ENCODE results near the gene CDKN3. TPM values are rescaled to one million over a fixed set of nuclear protein-coding genes. Genes with fewer than 3 reads are reported as not detected.
"Not testable (repeated sequence)": the region's sequence is repeated elsewhere in the genome, so short reads cannot be mapped to it uniquely, and the experiment has no call there.

Gene CDKN3
- total RNA-seq, 1 donor from 2014 or later = 39.2 TPM

GRCh38 chr14:54360667-54361066 is 36.1 kb upstream of the CDKN3 start:
- peaks cover 18% of the 10 kb centered on the region for H3K27me3 Mint-ChIP-seq (ENCODE audit: insufficient read depth)
- intact Hi-C loops (cut with micrococcal nuclease) = no loop called here

GRCh38 chr14:54362089-54362504 is 34.7 kb upstream of the CDKN3 start:
- intact Hi-C loops (cut with micrococcal nuclease) = no loop called here

More at GRCh38 chr14:54360667-54361066, 36.1 kb upstream of the CDKN3 start:
- H3K4me1 Mint-ChIP-seq (ENCODE audit: low read depth) = no peaks in the 10 kb centered on the region
- no peak for DNase-seq (ENCODE audit: low spot score)
- no peak overlapping the region for H3K4me3 Mint-ChIP-seq
- no peak overlapping the region for H3K27ac Mint-ChIP-seq
- no peaks in the 10 kb centered on the region for H3K36me3 Mint-ChIP-seq (ENCODE audit: low read depth)
- H3K9me3 Mint-ChIP-seq = no peaks in the 10 kb centered on the region

GRCh38 chr14:54362759-54363437 is 33.9 kb upstream of the CDKN3 start:
- H3K36me3 Mint-ChIP-seq (ENCODE audit: low read depth) = no peaks in the 10 kb centered on the region
- H3K4me1 Mint-ChIP-seq (ENCODE audit: low read depth) = no peaks in the 10 kb centered on the region
- H3K27ac Mint-ChIP-seq = no peak overlapping the region
- H3K27me3 Mint-ChIP-seq (ENCODE audit: insufficient read depth) = peaks cover 18% of the 10 kb centered on the region
- H3K9me3 Mint-ChIP-seq = no peaks in the 10 kb centered on the region
- no peak for DNase-seq (ENCODE audit: low spot score)
- no peak overlapping the region for H3K4me3 Mint-ChIP-seq
- intact Hi-C loops (cut with micrococcal nuclease) = no loop called here

More at GRCh38 chr14:54362089-54362504, 34.7 kb upstream of the CDKN3 start:
- H3K36me3 Mint-ChIP-seq (ENCODE audit: low read depth) = no peaks in the 10 kb centered on the region
- DNase-seq (ENCODE audit: low spot score) = no peak
- no peak overlapping the region for H3K27ac Mint-ChIP-seq
- H3K4me3 Mint-ChIP-seq = no peak overlapping the region
- H3K9me3 Mint-ChIP-seq = no peaks in the 10 kb centered on the region
- peaks cover 24% of the 10 kb centered on the region for H3K27me3 Mint-ChIP-seq (ENCODE audit: insufficient read depth)
- H3K4me1 Mint-ChIP-seq (ENCODE audit: low read depth) = no peaks in the 10 kb centered on the region

GRCh38 chr14:54364555-54365415 is 32.0 kb upstream of the CDKN3 start:
- no peaks in the 10 kb centered on the region for H3K36me3 Mint-ChIP-seq (ENCODE audit: low read depth)
- no peak overlapping the region for H3K4me3 Mint-ChIP-seq
- no peaks in the 10 kb centered on the region for H3K4me1 Mint-ChIP-seq (ENCODE audit: low read depth)
- no peak overlapping the region for H3K27ac Mint-ChIP-seq
- DNase-seq (ENCODE audit: low spot score) = no peak
- peaks cover 15% of the 10 kb centered on the region for H3K27me3 Mint-ChIP-seq (ENCODE audit: insufficient read depth)
- intact Hi-C loops (cut with micrococcal nuclease) = no loop called here
- no peaks in the 10 kb centered on the region for H3K9me3 Mint-ChIP-seq

GRCh38 chr14:54366736-54367735 is 29.8 kb upstream of the CDKN3 start:
- no peak for DNase-seq (ENCODE audit: low spot score)
- Mint-ChIP-seq H3K27me3 (ENCODE audit: insufficient read depth) (peaks cover 12% of the 10 kb centered on the region), H3K4me3 (no peak overlapping the region), H3K36me3 (ENCODE audit: low read depth) (no peaks in the 10 kb centered on the region), H3K27ac (no peak overlapping the region), H3K4me1 (ENCODE audit: low read depth) (no peaks in the 10 kb centered on the region), H3K9me3 (no peaks in the 10 kb centered on the region)
- intact Hi-C loops (cut with micrococcal nuclease) = loop anchor here (1.0 kb wide), 1 partner anchor 406 kb away; no protein-coding TSS in a partner anchor

- peaks cover 9% of the 10 kb centered on the region for H3K27me3 Mint-ChIP-seq (ENCODE audit: insufficient read depth)
- intact Hi-C loops (cut with micrococcal nuclease) = no loop called here
Measured at GRCh38 chr14:54368291-54368690, 28.5 kb upstream of the CDKN3 start.

GRCh38 chr14:54369343-54369742 is 27.5 kb upstream of the CDKN3 start:
- Mint-ChIP-seq H3K4me3 (no peak overlapping the region), H3K27ac (peak overlapping the region; percentile 29), H3K9me3 (no peaks in the 10 kb centered on the region), H3K36me3 (ENCODE audit: low read depth) (no peaks in the 10 kb centered on the region), H3K27me3 (ENCODE audit: insufficient read depth) (peaks cover 9% of the 10 kb centered on the region), H3K4me1 (ENCODE audit: low read depth) (no peaks in the 10 kb centered on the region)
- no peak for DNase-seq (ENCODE audit: low spot score)
- intact Hi-C loops (cut with micrococcal nuclease) = no loop called here

More at GRCh38 chr14:54368291-54368690, 28.5 kb upstream of the CDKN3 start:
- Mint-ChIP-seq H3K4me3 (no peak overlapping the region), H3K36me3 (ENCODE audit: low read depth) (no peaks in the 10 kb centered on the region), H3K27ac (no peak overlapping the region), H3K9me3 (no peaks in the 10 kb centered on the region), H3K4me1 (ENCODE audit: low read depth) (no peaks in the 10 kb centered on the region)
- DNase-seq (ENCODE audit: low spot score) = no peak

GRCh38 chr14:54370323-54371198 is 26.2 kb upstream of the CDKN3 start:
- H3K27ac Mint-ChIP-seq = no peak overlapping the region
- H3K4me1 Mint-ChIP-seq (ENCODE audit: low read depth) = no peaks in the 10 kb centered on the region
- H3K27me3 Mint-ChIP-seq (ENCODE audit: insufficient read depth) = peaks cover 12% of the 10 kb centered on the region
- DNase-seq (ENCODE audit: low spot score) = no peak
- no peaks in the 10 kb centered on the region for H3K36me3 Mint-ChIP-seq (ENCODE audit: low read depth)
- intact Hi-C loops (cut with micrococcal nuclease) = no loop called here
- H3K9me3 Mint-ChIP-seq = no peaks in the 10 kb centered on the region
- H3K4me3 Mint-ChIP-seq = no peak overlapping the region

- H3K27ac Mint-ChIP-seq = no peak overlapping the region
- intact Hi-C loops (cut with micrococcal nuclease) = no loop called here
- peaks cover 19% of the 10 kb centered on the region for H3K27me3 Mint-ChIP-seq (ENCODE audit: insufficient read depth)
- no peaks in the 10 kb centered on the region for H3K9me3 Mint-ChIP-seq
- DNase-seq (ENCODE audit: low spot score) = no peak
- H3K4me1 Mint-ChIP-seq (ENCODE audit: low read depth) = no peaks in the 10 kb centered on the region
- H3K4me3 Mint-ChIP-seq = no peak overlapping the region
- H3K36me3 Mint-ChIP-seq (ENCODE audit: low read depth) = no peaks in the 10 kb centered on the region
Measured at GRCh38 chr14:54374117-54374884, 22.5 kb upstream of the CDKN3 start.

GRCh38 chr14:54377501-54377900 is 19.3 kb upstream of the CDKN3 start:
- intact Hi-C loops (cut with micrococcal nuclease) = no loop called here
- no peaks in the 10 kb centered on the region for H3K9me3 Mint-ChIP-seq
- peaks cover 24% of the 10 kb centered on the region for H3K27me3 Mint-ChIP-seq (ENCODE audit: insufficient read depth)
- DNase-seq (ENCODE audit: low spot score) = no peak
- no peaks in the 10 kb centered on the region for H3K4me1 Mint-ChIP-seq (ENCODE audit: low read depth)
- H3K4me3 Mint-ChIP-seq = no peak overlapping the region
- H3K27ac Mint-ChIP-seq = no peak overlapping the region
- H3K36me3 Mint-ChIP-seq (ENCODE audit: low read depth) = no peaks in the 10 kb centered on the region

- H3K4me3 Mint-ChIP-seq; H3K4me1 Mint-ChIP-seq (ENCODE audit: low read depth); H3K9me3 Mint-ChIP-seq; H3K36me3 Mint-ChIP-seq (ENCODE audit: low read depth); intact Hi-C loops (cut with micrococcal nuclease); H3K27ac Mint-ChIP-seq; DNase-seq (ENCODE audit: low spot score): not testable (repeated sequence)
- H3K27me3 Mint-ChIP-seq (ENCODE audit: insufficient read depth) = peaks cover 24% of the 10 kb centered on the region
Measured at GRCh38 chr14:54378893-54379292, 17.9 kb upstream of the CDKN3 start.
